GM19238 (cell line): ENCODE measurements around the gene NAT14.

Source experiments
- DNase-seq: peaks from one replicate; pipeline ENCODE4 v3.0.0; 2011; ENCODE audit warnings: low spot score; ENCODE audit not compliant: insufficient read length

NAT14 gene

GRCh38 chr19:55471266-55471665 lies 13.7 kb upstream of the NAT14 start:
- DNase-seq, result no peak

GRCh38 chr19:55472463-55472862 lies 12.5 kb upstream of the NAT14 start:
- no peak for DNase-seq

DNA sequence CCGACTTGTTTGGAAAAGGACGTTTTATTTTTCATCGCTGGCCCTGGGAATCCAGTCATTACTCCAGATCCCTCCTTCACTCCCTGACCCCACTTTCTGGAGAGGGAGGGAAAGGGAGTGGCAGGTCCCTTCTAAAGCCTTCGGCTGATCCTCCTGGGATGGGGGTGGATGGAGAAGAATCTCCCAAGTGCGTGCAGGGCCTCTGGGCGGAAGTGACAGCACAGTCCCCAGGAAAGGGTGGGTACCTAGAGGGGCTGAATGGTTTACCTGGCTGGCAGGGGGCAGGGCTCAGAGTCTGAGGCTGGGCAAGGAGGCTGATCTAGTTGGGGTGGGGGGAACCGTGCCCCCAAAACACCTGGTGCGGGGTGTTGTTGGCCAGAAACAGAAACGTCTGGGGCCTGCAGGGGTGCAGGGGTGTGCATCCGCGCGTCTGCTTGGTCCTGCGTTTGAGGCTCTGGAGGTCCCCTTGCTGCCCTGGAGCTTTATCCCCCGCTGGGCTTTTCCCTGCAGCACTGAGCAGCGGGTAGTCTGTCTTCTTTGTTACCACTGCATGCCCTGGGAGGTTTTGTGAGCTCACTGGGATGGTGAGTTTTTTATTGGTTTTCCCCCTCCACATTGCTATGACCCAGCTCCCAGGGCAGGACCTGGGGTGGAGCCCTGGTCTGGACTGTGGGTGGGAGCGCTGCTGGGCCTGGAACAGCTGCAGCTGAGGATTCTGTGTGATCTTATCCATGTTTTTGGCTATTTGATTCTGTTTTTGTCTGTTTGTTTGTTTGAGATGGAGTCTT lies 11.6 kb upstream of the NAT14 start:
- no peak for DNase-seq

DNA sequence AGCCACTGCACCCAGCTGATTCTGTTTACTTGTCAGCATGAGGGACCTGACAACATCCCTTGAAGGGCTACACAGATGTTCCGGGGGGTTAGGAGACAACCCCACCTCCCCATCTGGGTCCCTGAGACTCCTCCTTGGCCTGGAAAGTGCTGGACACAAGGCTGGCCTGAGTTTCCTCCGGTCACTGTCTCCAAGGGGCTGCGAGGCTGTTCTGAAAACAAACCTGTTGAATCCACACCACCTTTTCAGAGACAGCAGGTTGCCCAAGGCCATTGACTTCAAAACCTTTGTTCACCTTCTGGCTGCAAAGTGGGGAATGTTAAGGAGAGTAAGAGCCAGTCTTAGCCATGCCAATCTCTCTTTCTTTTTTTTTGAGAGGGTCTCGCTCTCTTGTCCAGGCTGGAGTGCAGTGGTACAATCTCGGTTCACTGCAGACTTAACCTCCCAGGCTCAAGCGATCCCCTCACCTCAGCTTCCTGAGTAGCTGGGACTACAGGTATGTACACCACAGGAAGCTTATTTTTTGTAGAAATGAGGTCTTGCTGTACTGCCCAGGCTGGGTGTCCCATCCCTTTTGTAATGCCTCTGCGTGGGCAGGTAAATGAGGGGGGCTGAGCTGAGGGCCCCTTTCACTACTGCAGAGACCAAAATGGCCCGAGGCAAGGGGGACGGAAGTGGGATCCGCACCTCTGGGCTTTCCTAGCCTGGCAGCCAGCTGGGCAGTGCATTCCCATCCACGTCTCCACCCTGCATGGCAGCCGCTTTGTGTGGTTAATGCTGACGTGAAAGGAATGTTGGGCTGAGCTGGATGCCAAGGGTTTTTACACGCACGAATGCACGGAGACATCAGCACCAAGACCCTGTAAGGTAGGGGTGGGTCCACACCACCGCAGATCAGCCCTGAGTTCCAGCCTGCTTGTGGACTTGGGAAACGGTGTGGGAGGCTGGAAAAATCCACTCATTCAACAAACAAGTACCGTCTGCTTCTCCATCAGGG lies 10.4 kb upstream of the NAT14 start:
- no peak for DNase-seq

DNA sequence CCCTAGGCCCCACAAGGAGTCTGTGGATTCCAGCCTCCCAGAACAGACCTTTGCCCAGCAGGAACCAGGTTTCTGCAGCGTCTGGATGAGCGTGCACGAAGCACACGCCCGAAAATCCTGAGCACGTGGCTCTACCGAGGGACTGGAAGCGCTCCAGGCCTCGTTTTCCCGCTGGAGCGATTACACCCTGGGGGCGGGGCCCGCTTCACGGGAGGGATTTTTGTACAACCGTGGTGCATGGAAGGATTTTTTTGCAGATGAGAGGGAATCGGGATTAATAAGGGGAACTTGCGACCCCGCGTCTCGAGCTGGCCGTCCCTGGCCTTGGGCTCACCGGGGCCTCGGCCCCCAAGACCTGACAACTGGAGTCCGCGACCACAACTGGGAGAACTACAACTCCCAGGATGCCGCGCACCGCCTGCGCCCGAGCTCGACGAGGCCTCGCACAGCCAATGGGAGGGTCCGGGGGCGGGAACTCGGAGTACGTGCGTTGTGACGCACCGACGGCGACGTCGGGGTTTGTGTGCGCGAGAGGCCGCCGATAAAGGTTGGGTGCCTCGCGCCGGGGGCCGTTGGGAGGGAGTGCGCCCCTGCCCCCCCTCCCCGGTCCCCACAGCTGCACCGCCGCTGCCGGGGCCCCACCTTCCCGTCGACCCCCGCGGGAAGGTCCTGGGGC lies 8.8 kb upstream of the NAT14 start, which contains the start of gene ZNF628:
Gene ZNF628 (plus strand): TSS at position 518 of the 676 bp plus-strand sequence. CDS start 3,294 bp downstream, outside the sequence.
- peak; percentile 100 for DNase-seq

GRCh38 chr19:55477905-55478304 lies 7.1 kb upstream of the NAT14 start:
- no peak for DNase-seq

DNA sequence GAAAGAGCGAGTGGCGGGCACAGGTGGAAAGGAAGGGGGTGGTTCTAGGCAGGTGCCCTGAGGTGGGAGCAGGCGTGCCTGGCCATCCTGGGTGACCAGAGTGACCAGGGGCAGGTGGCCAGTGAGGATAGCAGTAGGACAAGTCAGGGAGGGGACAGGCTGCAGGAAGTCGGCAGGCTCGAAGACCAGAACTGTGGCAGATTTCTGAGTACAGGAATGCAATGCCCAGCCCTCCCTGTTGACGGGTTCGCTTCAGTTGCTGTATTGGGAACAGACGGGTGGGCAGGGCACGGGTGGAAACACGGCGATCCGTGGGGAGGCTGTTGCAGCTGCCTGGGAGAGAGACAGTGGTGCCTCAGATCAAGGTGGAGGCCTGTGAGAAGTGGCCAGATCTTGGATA lies 6.6 kb upstream of the NAT14 start:
- DNase-seq, result no peak

DNA sequence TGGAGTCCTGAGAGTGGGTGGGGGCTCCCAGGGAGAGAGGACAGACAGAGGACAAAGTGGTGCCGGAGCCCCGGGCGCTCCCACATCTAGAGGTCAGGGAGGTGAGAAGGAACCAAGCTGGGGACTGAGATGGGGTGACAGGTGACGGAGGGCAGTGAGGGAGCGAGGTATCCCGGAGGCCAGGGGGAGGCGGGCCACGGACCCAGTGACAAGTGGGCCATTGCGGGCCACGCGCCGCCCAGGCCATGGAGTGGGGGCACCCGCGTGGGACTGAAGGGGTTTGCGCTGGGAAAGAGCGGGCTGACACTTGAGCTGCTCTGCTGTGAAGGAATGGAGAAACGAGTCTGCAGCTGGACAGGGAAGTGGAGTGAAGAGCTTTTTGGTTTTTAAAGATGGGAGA lies 5.9 kb upstream of the NAT14 start:
- no peak for DNase-seq

GRCh38 chr19:55479451-55480230 lies 5.3 kb upstream of the NAT14 start:
- no peak for DNase-seq

DNA sequence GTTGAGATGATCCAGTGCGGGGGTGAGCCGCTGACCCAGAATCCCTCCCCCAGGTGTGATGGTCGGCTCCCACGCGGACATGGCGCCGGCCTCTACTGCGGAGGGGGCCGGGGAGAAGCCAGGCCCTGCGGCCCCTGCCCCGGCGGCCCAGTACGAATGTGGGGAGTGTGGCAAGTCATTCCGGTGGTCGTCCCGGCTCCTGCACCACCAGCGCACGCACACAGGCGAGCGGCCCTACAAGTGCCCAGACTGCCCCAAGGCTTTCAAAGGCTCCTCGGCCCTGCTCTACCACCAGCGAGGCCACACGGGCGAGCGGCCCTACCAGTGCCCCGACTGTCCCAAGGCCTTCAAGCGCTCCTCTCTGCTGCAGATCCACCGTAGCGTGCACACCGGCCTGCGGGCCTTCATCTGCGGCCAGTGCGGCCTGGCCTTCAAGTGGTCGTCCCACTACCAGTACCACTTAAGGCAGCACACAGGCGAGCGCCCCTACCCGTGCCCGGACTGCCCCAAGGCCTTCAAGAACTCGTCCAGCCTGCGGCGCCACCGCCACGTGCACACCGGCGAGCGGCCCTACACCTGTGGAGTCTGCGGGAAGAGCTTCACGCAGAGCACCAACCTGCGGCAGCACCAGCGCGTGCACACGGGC lies 3.7 kb upstream of the NAT14 start:
- no peak for DNase-seq

DNA sequence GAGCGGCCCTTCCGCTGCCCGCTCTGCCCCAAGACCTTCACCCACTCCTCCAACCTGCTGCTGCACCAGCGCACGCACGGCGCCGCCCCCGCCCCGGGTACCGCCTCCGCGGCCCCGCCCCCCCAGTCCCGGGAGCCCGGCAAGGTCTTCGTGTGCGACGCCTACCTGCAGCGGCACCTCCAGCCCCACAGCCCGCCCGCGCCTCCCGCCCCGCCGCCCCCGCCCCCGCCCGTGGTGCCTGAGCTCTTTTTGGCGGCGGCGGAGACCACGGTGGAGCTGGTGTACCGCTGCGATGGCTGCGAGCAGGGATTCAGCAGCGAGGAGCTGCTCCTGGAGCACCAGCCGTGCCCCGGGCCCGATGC lies 3.2 kb upstream of the NAT14 start:
- DNase-seq, result no peak

GRCh38 chr19:55482156-55482961 lies 2.6 kb upstream of the NAT14 start:
- DNase-seq, result no peak

DNA sequence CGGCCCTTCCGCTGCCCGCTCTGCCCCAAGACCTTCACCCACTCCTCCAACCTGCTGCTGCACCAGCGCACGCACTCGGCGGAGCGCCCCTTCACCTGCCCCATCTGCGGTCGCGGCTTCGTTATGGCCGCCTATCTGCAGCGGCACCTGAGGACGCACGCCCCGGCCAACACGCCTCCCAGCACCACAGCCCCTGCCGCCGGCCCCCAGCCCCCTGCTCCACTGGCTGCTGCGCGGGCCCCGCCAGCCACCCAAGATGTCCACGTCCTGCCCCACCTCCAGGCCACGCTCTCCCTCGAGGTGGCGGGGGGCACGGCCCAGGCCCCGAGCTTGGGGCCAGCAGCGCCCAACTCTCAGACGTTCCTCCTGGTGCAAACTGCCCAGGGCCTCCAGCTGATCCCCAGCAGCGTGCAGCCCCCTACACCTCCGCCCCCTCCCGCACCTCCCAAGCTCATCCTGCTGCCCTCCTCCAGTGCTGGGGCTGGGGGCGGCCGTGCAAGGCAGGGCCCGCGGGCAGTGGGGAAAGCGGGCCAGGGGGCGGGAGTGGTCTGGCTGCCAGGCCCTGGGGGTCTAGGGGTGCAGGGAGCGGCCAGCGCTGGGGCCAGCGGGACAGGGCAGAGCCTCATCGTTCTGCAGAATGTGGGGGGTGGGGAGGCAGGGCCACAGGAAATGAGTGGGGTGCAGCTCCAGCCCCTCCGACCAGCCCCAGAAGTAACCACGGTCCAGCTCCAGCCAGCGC lies 1.9 kb upstream of the NAT14 start:
- DNase-seq, result no peak

- DNase-seq, result no peak
Measured at GRCh38 chr19:55483706-55484592, 1.0 kb upstream of the NAT14 start.

- DNase-seq, result no peak
Measured at GRCh38 chr19:55485439-55486011, 537 bp downstream of the NAT14 start.

GRCh38 chr19:55486043-55486970 lies 1.3 kb downstream of the NAT14 start:
- DNase-seq, result no peak
